ENCODE measurements around the gene TBCB.

The TBCB gene

GRCh38 chr19:36093146-36093662 is 22.1 kb upstream of the TBCB start:
- no peak overlapping the region for H3K4me3 Mint-ChIP-seq
- H3K9me3 Mint-ChIP-seq = no peaks in the 10 kb centered on the region
- peaks cover 2% of the 10 kb centered on the region for H3K36me3 Mint-ChIP-seq
- H3K27ac Mint-ChIP-seq = no peak overlapping the region
- no peaks in the 10 kb centered on the region for H3K4me1 Mint-ChIP-seq
- H3K27me3 Mint-ChIP-seq = no peaks in the 10 kb centered on the region

- Mint-ChIP-seq H3K9me3 (no peaks in the 10 kb centered on the region), H3K4me1 (no peaks in the 10 kb centered on the region), H3K27ac (no peak overlapping the region)
These were observed 21.6 kb upstream of the TBCB start for GRCh38 chr19:36093687-36094086.

DNA sequence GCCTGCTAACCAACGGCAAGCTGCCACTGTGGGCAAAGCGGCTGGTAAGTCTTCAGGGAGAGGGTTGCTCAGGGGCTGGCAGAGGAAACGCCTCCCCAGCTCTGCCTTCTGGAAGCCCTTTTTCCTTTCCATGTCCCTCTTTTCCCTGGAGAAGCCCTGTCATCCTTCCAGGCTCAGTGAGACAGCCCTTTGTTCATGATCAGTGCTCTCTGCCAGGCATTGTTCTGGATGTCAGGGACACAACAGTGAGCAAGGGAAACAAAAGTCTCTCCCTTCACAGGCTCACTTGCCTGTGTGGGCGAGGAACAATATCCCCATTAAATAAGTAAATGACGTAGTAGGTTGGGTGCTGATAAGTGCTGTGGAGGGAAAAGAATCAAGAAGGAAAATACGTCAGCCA is 18.2 kb upstream of the TBCB start:
- H3K27me3 Mint-ChIP-seq = no peaks in the 10 kb centered on the region
- no peak overlapping the region for H3K4me3 Mint-ChIP-seq
- no peaks in the 10 kb centered on the region for H3K36me3 Mint-ChIP-seq
- no peak overlapping the region for H3K27ac Mint-ChIP-seq
- no peaks in the 10 kb centered on the region for H3K4me1 Mint-ChIP-seq
- no peaks in the 10 kb centered on the region for H3K9me3 Mint-ChIP-seq

More at GRCh38 chr19:36093687-36094086, 21.6 kb upstream of the TBCB start:
- no peak overlapping the region for H3K4me3 Mint-ChIP-seq
- no peaks in the 10 kb centered on the region for H3K36me3 Mint-ChIP-seq
- no peaks in the 10 kb centered on the region for H3K27me3 Mint-ChIP-seq

GRCh38 chr19:36099166-36099785 is 16.0 kb upstream of the TBCB start:
- no peaks in the 10 kb centered on the region for H3K36me3 Mint-ChIP-seq
- no peaks in the 10 kb centered on the region for H3K27me3 Mint-ChIP-seq
- no peaks in the 10 kb centered on the region for H3K9me3 Mint-ChIP-seq

DNA sequence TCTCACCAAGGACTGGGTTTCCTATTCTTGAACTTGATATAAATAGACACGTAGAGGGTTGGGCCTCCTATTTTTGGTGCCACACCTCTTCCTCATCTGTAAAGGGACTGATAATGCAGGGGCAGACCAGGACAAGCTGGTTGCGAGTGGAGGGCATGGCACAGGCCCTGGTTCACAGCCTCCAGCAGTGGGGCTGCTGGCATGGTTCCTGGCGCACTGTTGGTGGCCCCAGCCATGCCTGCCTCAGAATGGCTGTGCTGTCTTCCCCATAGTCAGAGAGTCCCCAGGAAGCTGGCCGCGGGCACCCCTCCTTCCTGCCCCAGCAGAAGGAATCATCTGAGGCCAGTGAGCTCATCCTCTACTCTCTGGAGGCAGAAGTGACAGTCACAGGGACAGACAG is 14.8 kb upstream of the TBCB start:
- H3K27ac Mint-ChIP-seq = no peak overlapping the region
- H3K4me3 Mint-ChIP-seq = no peak overlapping the region
- no peaks in the 10 kb centered on the region for H3K9me3 Mint-ChIP-seq
- no peaks in the 10 kb centered on the region for H3K27me3 Mint-ChIP-seq
- no peaks in the 10 kb centered on the region for H3K36me3 Mint-ChIP-seq
- H3K4me1 Mint-ChIP-seq = no peaks in the 10 kb centered on the region

More at GRCh38 chr19:36099166-36099785, 16.0 kb upstream of the TBCB start:
- no peak overlapping the region for H3K27ac Mint-ChIP-seq
- no peaks in the 10 kb centered on the region for H3K4me1 Mint-ChIP-seq
- H3K4me3 Mint-ChIP-seq = no peak overlapping the region

GRCh38 chr19:36101550-36102327 is 13.5 kb upstream of the TBCB start:
- H3K27me3 Mint-ChIP-seq = no peaks in the 10 kb centered on the region
- H3K36me3 Mint-ChIP-seq = no peaks in the 10 kb centered on the region
- H3K9me3 Mint-ChIP-seq = no peaks in the 10 kb centered on the region
- no peak overlapping the region for H3K4me3 Mint-ChIP-seq
- H3K4me1 Mint-ChIP-seq = no peaks in the 10 kb centered on the region
- H3K27ac Mint-ChIP-seq = no peak overlapping the region

DNA sequence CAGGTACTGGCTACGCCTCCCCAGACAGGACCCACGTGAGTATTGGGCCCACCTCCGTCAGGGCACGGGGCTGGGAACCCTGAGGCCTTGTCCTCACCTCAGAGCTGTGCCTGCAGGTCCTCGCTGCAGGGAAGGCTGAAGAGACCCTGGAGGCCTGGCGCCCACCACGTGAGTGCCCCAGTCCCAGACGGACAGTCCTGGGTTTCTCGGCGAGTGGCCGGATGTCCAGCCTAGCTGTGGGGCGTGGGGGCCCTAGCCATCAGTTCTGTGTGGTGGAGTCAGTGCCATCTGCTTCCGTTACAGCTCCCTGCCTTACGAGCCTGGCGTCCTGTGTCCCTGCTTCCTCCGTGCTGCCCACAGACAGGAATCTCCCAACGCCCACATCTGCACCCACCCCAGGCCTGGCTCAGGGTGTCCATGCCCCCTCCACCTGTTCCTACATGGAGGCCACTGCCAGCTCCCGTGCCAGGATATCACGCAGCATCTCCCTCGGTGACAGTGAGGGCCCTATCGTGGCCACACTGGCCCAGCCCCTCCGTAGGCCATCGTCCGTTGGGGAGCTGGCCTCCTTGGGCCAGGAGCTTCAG is 12.1 kb upstream of the TBCB start:
- no peaks in the 10 kb centered on the region for H3K9me3 Mint-ChIP-seq
- H3K4me3 Mint-ChIP-seq = no peak overlapping the region
- H3K27ac Mint-ChIP-seq = no peak overlapping the region
- no peaks in the 10 kb centered on the region for H3K36me3 Mint-ChIP-seq
- H3K27me3 Mint-ChIP-seq = no peaks in the 10 kb centered on the region
- H3K4me1 Mint-ChIP-seq = no peaks in the 10 kb centered on the region

DNA sequence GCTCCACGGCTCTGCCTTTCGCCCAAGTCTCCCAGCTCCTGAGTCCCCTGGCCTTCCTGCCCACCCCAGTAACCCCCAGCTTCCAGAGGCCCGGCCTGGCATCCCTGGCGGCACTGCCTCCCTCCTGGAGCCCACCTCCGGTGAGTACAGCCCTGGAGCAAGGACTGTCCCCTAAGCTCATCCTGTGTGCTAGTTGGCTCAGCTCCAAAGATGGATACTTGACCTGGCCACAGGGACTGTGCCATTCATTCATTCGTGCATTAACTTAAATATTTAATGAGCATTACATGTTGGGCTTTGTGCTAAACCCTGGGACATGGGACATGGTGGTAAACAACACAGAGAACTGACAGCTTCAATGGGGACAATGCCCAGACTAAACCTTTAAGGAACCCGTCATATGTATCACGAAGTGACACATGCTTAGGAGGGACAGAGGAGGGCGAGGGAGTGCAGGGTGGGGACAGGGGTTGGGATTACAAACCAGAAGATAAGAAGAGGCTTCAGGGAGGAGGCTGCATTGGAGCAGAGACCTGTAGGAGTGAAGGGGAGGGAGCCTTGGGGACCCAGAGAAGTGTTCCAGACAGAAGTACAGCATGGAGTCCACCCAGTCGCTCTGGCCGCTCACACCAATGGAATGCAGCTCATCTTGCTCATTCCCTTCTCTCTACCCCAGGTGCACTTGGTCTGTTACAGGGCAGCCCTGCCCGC is 11.3 kb upstream of the TBCB start:
- Mint-ChIP-seq H3K27ac (no peak overlapping the region), H3K36me3 (no peaks in the 10 kb centered on the region), H3K27me3 (no peaks in the 10 kb centered on the region), H3K4me3 (no peak overlapping the region), H3K9me3 (no peaks in the 10 kb centered on the region), H3K4me1 (no peaks in the 10 kb centered on the region)

DNA sequence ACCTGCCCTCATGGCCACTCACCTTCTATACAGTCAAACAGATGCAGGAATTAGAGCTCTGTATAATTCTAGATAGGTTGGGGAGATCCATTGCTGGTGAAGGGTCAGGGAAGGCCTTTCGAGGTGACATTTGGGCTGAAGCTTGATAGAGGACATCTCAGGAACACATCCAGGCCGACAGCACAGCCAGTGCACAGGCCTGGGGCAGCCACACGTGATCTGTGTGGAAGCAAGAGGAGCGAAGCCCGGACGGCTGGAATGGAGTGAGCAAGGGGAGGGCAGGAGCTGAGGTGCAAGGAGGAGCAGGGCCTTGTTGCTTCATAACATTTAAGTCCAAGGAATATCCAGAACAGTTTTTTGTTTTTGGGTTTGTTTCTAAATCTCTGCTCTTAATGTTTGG is 8.8 kb upstream of the TBCB start:
- Mint-ChIP-seq H3K9me3 (no peaks in the 10 kb centered on the region), H3K36me3 (no peaks in the 10 kb centered on the region), H3K27me3 (no peaks in the 10 kb centered on the region), H3K4me1 (no peaks in the 10 kb centered on the region), H3K4me3 (no peak overlapping the region), H3K27ac (no peak overlapping the region)

- no peaks in the 10 kb centered on the region for H3K36me3 Mint-ChIP-seq
- H3K9me3 Mint-ChIP-seq = no peaks in the 10 kb centered on the region
- no peak overlapping the region for H3K4me3 Mint-ChIP-seq
- H3K27ac Mint-ChIP-seq = no peak overlapping the region
- H3K27me3 Mint-ChIP-seq = no peaks in the 10 kb centered on the region
- H3K4me1 Mint-ChIP-seq = no peaks in the 10 kb centered on the region
These were observed 8.3 kb upstream of the TBCB start for GRCh38 chr19:36106991-36107390.

DNA sequence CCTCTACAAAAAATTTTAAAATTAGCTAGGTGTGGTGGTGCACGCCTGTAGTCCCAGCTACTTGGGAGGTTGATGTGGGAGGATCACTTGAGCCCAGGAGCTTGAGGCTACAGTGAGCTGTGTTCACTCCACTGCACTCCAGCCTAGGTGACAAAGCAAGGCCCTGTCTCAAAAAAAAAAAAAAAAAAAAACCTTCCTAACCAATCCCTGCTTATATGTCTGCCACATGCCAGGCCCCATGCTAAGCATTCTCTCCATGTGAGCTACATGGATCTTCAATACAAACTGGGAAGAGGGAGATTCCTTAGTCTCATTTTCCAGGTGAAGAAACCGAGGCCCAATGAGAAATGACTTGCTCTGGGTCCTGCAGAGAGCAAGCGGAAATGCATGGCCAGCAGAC is 6.6 kb upstream of the TBCB start:
- no peak overlapping the region for H3K27ac Mint-ChIP-seq
- no peak overlapping the region for H3K4me3 Mint-ChIP-seq

DNA sequence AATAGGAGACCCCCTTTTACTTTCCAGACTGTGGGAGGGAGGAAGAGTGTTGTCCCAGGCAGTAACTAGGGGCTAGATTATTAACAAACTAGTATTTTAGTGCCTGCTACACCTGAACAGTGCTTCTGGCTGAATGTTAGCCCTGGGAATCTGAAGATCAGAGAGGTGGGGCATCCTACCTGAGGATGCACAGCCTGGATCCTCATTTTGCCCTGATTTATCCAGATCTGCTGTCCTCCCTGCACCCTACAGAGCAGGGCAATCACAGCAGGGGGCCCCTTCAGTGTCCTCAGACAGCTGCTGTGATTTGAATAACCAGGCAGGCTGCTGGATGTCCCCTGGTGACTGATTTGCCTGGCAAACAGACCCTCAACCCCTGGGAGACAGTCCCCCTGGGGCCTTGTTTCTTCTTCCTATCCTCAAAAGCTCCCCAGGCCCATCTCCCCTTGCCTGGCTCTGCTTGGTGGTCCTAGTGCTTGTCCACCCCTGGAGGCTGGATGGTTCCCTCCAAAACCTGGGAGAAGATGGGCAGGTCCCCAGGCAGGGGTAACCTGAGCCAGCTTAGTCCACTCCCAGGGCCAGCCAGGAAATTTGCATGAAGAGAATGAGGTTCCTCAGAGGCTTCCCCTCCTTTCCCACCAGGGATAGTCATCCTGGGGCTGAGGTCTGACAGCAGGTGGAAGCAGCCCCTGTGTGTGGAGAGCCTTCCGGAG is 4.6 kb upstream of the TBCB start, which contains the start of gene OVOL3:
Gene OVOL3, plus strand, starts transcription at position 657 of the 713 bp plus-strand sequence. CDS start 60 bp downstream, outside the sequence.
- Mint-ChIP-seq H3K36me3 (peaks cover 4% of the 10 kb centered on the region), H3K27ac (no peak within 1 kb of the TSS), H3K4me3 (no peak within 1 kb of the TSS)

More for the DNA sequence above, 6.6 kb upstream of the TBCB start:
- H3K36me3 Mint-ChIP-seq = peaks cover 4% of the 10 kb centered on the region
- no peaks in the 10 kb centered on the region for H3K27me3 Mint-ChIP-seq
- H3K4me1 Mint-ChIP-seq = peaks cover 9% of the 10 kb centered on the region
- H3K9me3 Mint-ChIP-seq = no peaks in the 10 kb centered on the region

GRCh38 chr19:36111200-36111539 is 4.1 kb upstream of the TBCB start:
- peaks cover 20% of the 10 kb centered on the region for H3K4me1 Mint-ChIP-seq
- H3K9me3 Mint-ChIP-seq = no peaks in the 10 kb centered on the region
- peaks cover 4% of the 10 kb centered on the region for H3K36me3 Mint-ChIP-seq
- H3K27me3 Mint-ChIP-seq = no peaks in the 10 kb centered on the region
- no peak overlapping the region for H3K4me3 Mint-ChIP-seq
- no peak overlapping the region for H3K27ac Mint-ChIP-seq

More for the DNA sequence above, 4.6 kb upstream of the TBCB start, which contains the start of gene OVOL3:
- H3K4me1 Mint-ChIP-seq = peaks cover 17% of the 10 kb centered on the region
- no peaks in the 10 kb centered on the region for H3K9me3 Mint-ChIP-seq
- H3K27me3 Mint-ChIP-seq = no peaks in the 10 kb centered on the region

DNA sequence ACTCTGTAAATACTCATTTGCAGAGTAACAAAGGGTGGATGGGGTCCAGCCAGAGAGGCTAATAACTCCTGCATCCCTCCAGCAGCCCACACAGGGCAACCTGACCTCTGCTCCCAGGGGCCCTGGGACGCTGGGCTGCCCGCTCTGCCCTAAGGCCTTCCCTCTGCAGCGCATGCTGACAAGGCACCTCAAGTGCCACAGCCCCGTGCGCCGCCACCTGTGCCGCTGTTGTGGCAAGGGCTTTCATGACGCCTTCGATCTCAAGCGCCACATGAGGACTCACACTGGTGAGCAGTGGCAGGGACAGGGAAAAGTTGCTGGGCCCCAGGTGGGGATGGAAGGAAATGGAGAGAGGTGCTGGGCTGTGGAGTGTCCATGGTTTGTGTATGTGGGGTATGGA is 2.6 kb upstream of the TBCB start:
- peak overlapping the region; percentile 81 for H3K4me3 Mint-ChIP-seq
- H3K9me3 Mint-ChIP-seq = no peaks in the 10 kb centered on the region
- H3K27me3 Mint-ChIP-seq = no peaks in the 10 kb centered on the region
- H3K36me3 Mint-ChIP-seq = peaks cover 4% of the 10 kb centered on the region
- H3K27ac Mint-ChIP-seq = peak overlapping the region; percentile 74
- peaks cover 32% of the 10 kb centered on the region for H3K4me1 Mint-ChIP-seq

- Mint-ChIP-seq H3K4me1 (peaks cover 38% of the 10 kb centered on the region), H3K4me3 (peak overlapping the region; percentile 89), H3K36me3 (peaks cover 7% of the 10 kb centered on the region), H3K27me3 (no peaks in the 10 kb centered on the region), H3K27ac (no peak overlapping the region), H3K9me3 (no peaks in the 10 kb centered on the region)
These were observed 1.8 kb upstream of the TBCB start for GRCh38 chr19:36113425-36113824.
